Measurements from ENCODE around the gene RHOF. TPM values are rescaled to one million over a fixed set of nuclear protein-coding genes. Genes with fewer than 3 reads are reported as not detected.
A peak's percentile ranks its signal among the peaks of the same experiment; 100 is the strongest.

The RHOF gene
- total RNA-seq, 1 donor from 2014 or later: 41.0 TPM

- ATAC-seq: no peak
- no peaks in the 10 kb centered on the region for H3K9me3 ChIP-seq
- TF ChIP-seq CTCF (IDR thresholded peaks at IDR 0.05): no peak
- no peak overlapping the region for H3K4me3 ChIP-seq
- H3K36me3 ChIP-seq: no peaks in the 10 kb centered on the region
- H3K27ac ChIP-seq: no peak overlapping the region
- intact Hi-C loops (cut with DNase I): no loop called here
- peaks cover 31% of the 10 kb centered on the region for H3K4me1 ChIP-seq
- DNase-seq: no peak
- no peaks in the 10 kb centered on the region for H3K27me3 ChIP-seq
These were observed 9.7 kb downstream of the RHOF start for GRCh38 chr12:121783766-121784165.

GRCh38 chr12:121781998-121782979 lies 11.2 kb downstream of the RHOF start:
- no peak for TF ChIP-seq CTCF (IDR thresholded peaks at IDR 0.05)
- ATAC-seq (no peak), DNase-seq (no peak)
- Histone ChIP-seq H3K36me3 (no peaks in the 10 kb centered on the region), H3K27ac (peak overlapping the region; percentile 6), H3K9me3 (no peaks in the 10 kb centered on the region), H3K27me3 (no peaks in the 10 kb centered on the region), H3K4me1 (peaks cover 23% of the 10 kb centered on the region), H3K4me3 (no peak overlapping the region)
- intact Hi-C loops (cut with DNase I): no loop called here

GRCh38 chr12:121781484-121781997 lies 11.9 kb downstream of the RHOF start:
- TF ChIP-seq CTCF (IDR thresholded peaks at IDR 0.05): no peak
- H3K36me3 ChIP-seq: no peaks in the 10 kb centered on the region
- intact Hi-C loops (cut with DNase I): no loop called here
- peaks cover 19% of the 10 kb centered on the region for H3K4me1 ChIP-seq
- no peak overlapping the region for H3K4me3 ChIP-seq
- DNase-seq: no peak
- H3K27me3 ChIP-seq: no peaks in the 10 kb centered on the region
- peak overlapping the region; percentile 6 for H3K27ac ChIP-seq
- no peaks in the 10 kb centered on the region for H3K9me3 ChIP-seq
- ATAC-seq: no peak

GRCh38 chr12:121780429-121780828 lies 13.1 kb downstream of the RHOF start:
- Histone ChIP-seq H3K9me3 (no peaks in the 10 kb centered on the region), H3K27me3 (no peaks in the 10 kb centered on the region), H3K4me3 (no peak overlapping the region), H3K36me3 (no peaks in the 10 kb centered on the region), H3K27ac (no peak overlapping the region), H3K4me1 (peaks cover 15% of the 10 kb centered on the region)
- no peak for DNase-seq
- ATAC-seq: no peak
- no peak for TF ChIP-seq CTCF (IDR thresholded peaks at IDR 0.05)
- intact Hi-C loops (cut with DNase I): no loop called here

GRCh38 chr12:121779422-121779895 lies 14.0 kb downstream of the RHOF start:
- peak; percentile 29 for ATAC-seq
- no peak overlapping the region for H3K4me3 ChIP-seq
- no peaks in the 10 kb centered on the region for H3K36me3 ChIP-seq
- DNase-seq: no peak
- intact Hi-C loops (cut with DNase I): loop anchor here (10.0 kb wide), 1 partner anchor 75 kb away; no protein-coding TSS in a partner anchor
- TF ChIP-seq CTCF (IDR thresholded peaks at IDR 0.05): no peak
- no peaks in the 10 kb centered on the region for H3K9me3 ChIP-seq
- H3K27ac ChIP-seq: peak overlapping the region; percentile 24
- no peaks in the 10 kb centered on the region for H3K27me3 ChIP-seq
- H3K4me1 ChIP-seq: peaks cover 15% of the 10 kb centered on the region
